GM18507 (cell line): ENCODE results near the gene WBP2NL.
"Not testable (repeated sequence)": the region's sequence is repeated elsewhere in the genome, so short reads cannot be mapped to it uniquely, and the experiment has no call there.

Source experiments
- DNase-seq: peaks from one replicate; pipeline ENCODE4 v3.0.0; 2011; ENCODE audit warnings: low read depth; ENCODE audit not compliant: insufficient read length; ENCODE audit errors: extremely low spot score
- FAIRE-seq: peaks from 2 replicates; lab custom pipeline; 2011; peaks lifted over from hg19 to GRCh38; lab: Jason Lieb, UNC

The WBP2NL gene, protein sequence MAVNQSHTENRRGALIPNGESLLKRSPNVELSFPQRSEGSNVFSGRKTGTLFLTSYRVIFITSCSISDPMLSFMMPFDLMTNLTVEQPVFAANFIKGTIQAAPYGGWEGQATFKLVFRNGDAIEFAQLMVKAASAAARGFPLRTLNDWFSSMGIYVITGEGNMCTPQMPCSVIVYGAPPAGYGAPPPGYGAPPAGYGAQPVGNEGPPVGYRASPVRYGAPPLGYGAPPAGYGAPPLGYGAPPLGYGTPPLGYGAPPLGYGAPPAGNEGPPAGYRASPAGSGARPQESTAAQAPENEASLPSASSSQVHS

GRCh38 chr22:41998361-41999261, at the start of gene WBP2NL:
TSS of gene WBP2NL (plus strand) at chr22:41998788. CDS start at chr22:41998819, 31 bp downstream.
- FAIRE-seq (peak; percentile 93), DNase-seq (peak; percentile 92)

- DNase-seq, FAIRE-seq: not testable (repeated sequence)
These were observed 49.7 kb upstream of the WBP2NL start for GRCh38 chr22:41948928-41949296.

DNA sequence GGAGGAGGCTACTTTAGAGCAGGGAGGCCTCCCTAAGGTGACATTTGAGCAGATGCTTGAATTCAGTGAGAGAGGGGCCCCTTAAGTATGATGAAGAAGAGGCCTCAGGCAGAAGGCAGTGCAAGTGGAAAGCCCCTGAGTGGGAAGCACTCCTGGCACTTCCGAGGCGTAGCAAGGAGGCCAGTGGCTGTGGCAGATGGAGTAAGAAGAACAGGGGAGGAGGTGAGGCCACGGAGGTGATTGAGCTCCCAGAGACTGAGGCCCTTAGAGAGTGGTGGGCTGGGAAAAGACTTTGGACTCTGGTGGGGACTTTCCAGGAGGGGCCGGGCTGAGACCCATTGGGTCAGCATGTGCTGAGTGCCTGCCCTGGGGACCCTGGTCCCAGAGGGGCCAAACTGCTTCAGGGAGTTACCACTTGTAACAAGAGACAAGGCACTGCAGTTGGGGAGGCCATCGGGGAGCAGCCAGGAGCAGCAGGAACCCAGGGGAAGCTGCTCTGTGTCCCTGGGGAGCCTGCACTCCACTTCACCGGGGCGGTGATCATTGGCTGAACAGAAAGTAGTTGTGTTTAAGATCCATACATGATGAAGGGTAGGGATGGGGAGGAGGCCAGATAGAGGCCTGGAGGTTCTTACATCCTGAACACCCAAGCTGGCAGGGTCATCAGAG, 49.2 kb upstream of the WBP2NL start:
- peak; percentile 87 for FAIRE-seq
- no peak for DNase-seq

DNA sequence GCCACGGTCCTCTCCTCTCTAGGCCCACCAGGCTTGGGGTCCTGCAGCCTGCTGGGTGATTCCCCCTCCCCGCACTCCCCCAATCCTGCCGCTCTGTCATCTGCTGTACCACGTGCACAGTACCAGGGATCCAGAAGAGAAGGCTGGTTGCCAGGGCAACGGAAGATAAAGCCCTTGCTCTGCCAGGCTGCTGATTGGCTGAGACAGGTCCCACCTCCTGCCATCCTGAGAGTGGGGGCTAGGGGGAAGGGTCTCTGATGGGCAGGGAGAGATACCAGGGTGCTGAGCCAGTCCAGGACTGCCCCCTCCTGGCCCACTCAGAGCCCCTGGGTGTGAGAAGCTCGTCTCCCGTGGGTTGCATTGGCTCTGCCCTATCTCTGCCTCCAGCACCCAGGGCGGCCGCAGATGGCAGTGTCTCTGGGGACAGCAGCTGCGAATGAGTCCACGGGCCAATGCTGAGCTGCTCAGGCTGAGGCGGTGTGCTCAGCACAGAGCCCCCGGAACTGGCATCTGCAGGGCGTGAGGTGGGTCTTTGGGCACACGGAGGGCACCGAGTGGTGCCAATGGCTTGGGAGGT, 46.6 kb upstream of the WBP2NL start, which contains the start of gene SMIM45:
TSS of gene SMIM45 (plus strand) at position 253 of the 577 bp plus-strand sequence.
- no peak for DNase-seq

GRCh38 chr22:41952713-41953112, 45.9 kb upstream of the WBP2NL start:
- no peak for FAIRE-seq
- no peak for DNase-seq

More for the DNA sequence above, 46.6 kb upstream of the WBP2NL start, which contains the start of gene SMIM45:
- no peak for FAIRE-seq

- no peak for DNase-seq
These were observed 40.5 kb upstream of the WBP2NL start for GRCh38 chr22:41957941-41958556.

DNA sequence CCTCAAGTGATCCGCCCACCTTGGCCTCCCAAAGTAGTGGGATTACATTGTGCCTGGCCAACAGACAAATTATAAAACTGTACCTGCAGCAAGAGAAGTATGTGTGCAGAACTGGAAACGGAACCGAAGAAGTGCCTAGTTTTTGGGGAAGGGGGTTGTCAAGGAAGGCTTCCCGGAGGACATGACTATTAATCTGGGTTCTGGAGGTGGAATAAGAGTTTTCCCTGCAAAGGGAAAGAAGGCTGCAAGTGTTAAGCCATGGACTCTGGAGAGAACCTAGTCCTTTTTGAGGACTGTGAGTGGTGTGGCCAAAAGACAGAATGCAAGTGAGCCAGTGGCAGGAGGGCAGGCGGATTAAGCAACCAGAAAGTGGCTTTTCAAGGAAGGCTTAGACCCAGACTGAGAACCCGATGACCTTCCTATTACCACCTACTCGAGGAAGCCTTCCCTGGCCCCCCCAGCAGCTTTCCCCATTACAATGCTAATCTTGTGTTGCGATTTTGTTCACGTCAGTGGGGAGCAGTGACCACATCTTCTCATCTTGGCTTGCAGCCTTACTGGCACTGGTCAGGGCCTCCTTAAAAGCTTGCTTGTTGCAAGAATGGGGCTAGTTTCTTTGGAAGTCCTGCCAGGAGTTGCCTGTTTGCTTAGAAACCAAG, 35.0 kb upstream of the WBP2NL start:
- no peak for FAIRE-seq

More at GRCh38 chr22:41957941-41958556, 40.5 kb upstream of the WBP2NL start:
- FAIRE-seq = no peak

GRCh38 chr22:41964112-41964491, 34.5 kb upstream of the WBP2NL start:
- DNase-seq = no peak
- no peak for FAIRE-seq

More for the DNA sequence above, 35.0 kb upstream of the WBP2NL start:
- DNase-seq = no peak

- DNase-seq = no peak
- no peak for FAIRE-seq
These were observed 32.4 kb upstream of the WBP2NL start for GRCh38 chr22:41966225-41966606.

GRCh38 chr22:41966607-41967240, 31.9 kb upstream of the WBP2NL start:
- FAIRE-seq = peak; percentile 88
- DNase-seq = peak; percentile 47

DNA sequence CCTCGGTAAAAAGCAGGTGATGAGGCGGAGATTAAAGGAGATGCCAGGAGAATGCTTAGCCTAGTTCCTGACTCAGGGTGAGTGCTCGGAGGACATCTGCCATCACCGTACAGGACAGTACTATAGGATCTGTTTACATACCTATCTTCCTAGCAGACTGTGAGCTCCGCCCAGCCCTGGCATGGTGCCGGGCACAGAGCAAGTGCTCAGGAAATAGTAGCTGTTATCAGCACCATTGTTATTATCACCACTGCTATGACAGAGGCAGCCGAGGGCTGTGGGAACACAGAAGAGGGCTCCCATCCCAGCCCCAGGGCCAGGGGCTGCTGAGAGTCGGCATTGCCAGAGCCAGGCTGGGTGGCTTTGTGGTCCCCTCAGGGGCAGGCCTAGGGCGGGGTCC, 30.0 kb upstream of the WBP2NL start:
- DNase-seq (no peak), FAIRE-seq (no peak)

DNA sequence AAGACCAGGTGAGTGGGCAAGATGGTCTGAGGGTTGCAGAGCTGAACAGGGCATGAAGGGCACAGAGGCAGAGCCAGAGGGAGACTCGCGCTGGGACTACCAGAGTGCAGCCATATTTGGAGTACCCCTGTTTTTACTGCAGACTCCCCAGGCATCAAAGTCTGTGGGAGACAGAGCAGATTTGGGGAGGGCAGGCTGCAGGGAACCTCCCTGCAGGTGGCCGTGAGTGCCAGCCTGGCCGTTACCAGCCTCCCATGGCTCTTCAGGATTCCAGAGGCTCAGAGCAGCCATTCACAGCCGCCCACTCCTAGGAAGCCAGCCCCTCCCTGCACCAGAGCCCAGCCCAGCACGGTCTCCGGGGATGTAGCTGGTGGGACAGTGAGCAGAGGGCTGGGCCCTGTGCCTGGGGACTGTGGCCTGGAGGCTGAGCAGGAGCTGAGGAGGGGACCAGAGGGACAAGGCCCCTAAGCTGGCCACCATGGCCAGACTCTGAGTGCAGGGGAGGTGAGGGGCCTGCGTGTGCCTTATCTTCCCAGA, 29.4 kb upstream of the WBP2NL start, which contains the start of gene SEPTIN3:
TSS of gene SEPTIN3 (plus strand) at position 334 of the 537 bp plus-strand sequence. CDS start 2,050 bp downstream, outside the sequence.
- no peak for DNase-seq
- no peak for FAIRE-seq

- no peak for DNase-seq
- FAIRE-seq = no peak
These were observed 28.0 kb upstream of the WBP2NL start for GRCh38 chr22:41970601-41971000.

GRCh38 chr22:41971431-41971830, 27.2 kb upstream of the WBP2NL start:
- no peak for FAIRE-seq
- DNase-seq = no peak

DNA sequence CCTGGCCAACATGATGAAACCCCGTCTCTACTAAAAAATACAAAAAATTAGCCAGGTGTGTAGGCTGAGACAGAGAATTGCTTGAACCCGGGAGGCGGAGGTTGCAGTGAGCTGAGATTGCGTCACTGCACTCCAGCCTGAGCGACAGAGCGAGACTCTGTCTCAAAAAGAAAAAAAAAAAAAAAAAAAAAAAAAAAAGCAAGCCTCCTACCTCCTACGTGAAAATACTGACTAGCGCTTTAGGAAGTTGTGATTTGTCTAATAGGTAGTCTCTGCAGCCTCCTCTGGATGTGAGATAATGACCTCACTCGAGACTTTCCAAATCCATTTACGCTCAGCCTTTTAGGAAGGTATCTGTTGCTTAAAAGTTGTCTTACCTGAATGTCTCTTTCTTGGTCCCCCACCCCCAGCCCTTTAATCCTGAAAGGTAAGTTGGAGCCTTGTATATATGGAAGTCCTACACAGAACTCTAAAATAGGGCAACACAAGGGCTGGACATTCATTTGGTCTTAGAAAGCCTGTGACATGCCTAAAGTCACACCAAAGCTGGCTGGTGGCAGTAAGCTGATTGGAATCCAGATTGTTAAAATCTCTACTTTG, 23.8 kb upstream of the WBP2NL start:
- peak; percentile 26 for FAIRE-seq
- no peak for DNase-seq

DNA sequence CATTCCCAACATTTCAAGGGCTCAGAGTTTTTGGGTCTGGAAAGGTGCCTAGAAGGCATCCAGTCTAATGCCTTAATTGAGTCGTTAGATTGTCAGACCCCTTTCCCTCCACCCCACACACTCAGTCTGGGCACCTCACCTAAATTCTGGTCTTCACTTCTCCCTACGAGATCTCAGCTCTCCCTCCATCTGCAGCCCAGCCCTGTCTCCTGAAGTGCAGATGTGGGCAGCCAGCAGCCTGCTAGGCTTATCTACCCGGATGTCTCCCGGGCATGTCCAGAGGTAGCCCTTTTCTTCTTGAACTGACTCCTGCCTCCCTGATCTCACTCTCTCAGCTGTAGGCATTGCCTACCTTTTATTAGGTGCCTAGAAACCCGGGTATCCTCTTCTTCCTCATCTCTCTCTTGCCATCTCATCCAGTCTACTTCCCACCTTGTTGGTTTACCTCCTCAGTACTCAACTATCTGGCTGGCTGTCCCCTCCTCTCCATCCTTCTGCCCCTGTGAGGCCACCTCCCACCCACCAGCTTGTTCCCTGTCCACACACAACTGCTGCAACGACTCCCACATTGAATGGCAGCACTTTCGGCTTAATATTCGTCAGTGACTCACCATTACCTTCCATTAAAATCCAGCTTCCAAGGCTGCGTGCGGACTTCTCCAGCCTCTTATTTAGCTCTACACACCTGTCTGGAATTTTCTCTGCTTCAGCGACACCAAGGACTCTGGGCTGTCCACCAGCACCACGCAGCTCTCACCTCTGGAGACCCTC, 23.1 kb upstream of the WBP2NL start:
- FAIRE-seq = no peak
- DNase-seq = no peak
